HEK293 (cell line): ENCODE measurements around the gene ACTN4.

ENCODE experiments used
- BCL11A ChIP-seq: fragments of 450-650 bp; formaldehyde crosslinking; IDR thresholded peaks from 2 replicates; pipeline ENCODE4 v1.5.1; 2016; ENCODE audit warnings: low read depth, missing biosample characterization, missing genetic modification characterization
- WT1 ChIP-seq: fragments of 450-650 bp; formaldehyde crosslinking; IDR thresholded peaks from 2 replicates; pipeline ENCODE4 v1.5.1; 2016; ENCODE audit warnings: missing biosample characterization, missing genetic modification characterization
- ZNF10 ChIP-seq: fragments of 450-650 bp; formaldehyde crosslinking; IDR thresholded peaks from 2 replicates; pipeline ENCODE4 v1.5.1; 2017; ENCODE audit warnings: missing biosample characterization, missing genetic modification characterization
- ZNF112 ChIP-seq: fragments of 450-650 bp; formaldehyde crosslinking; IDR thresholded peaks from 2 replicates; pipeline ENCODE4 v1.5.0; 2017; ENCODE audit warnings: missing biosample characterization, missing genetic modification characterization
- ZNF202 ChIP-seq: fragments of 450-650 bp; formaldehyde crosslinking; IDR thresholded peaks from 2 replicates; pipeline ENCODE4 v1.5.1; 2016; ENCODE audit warnings: missing biosample characterization, missing genetic modification characterization, borderline replicate concordance
- ZNF23 ChIP-seq: fragments of 450-650 bp; formaldehyde crosslinking; IDR thresholded peaks from 2 replicates; pipeline ENCODE4 v1.5.1; 2016; ENCODE audit warnings: missing biosample characterization, missing genetic modification characterization, borderline replicate concordance
- ZNF239 ChIP-seq: fragments of 450-650 bp; formaldehyde crosslinking; IDR thresholded peaks from 2 replicates; pipeline ENCODE4 v1.5.1; 2016; ENCODE audit warnings: missing biosample characterization, missing genetic modification characterization
- ZNF335 ChIP-seq: fragments of 450-650 bp; formaldehyde crosslinking; conservative IDR thresholded peaks from 2 replicates; pipeline ENCODE4 v1.5.1; 2016; ENCODE audit warnings: missing biosample characterization, missing genetic modification characterization
- ZNF341 ChIP-seq: fragments of 450-650 bp; formaldehyde crosslinking; IDR thresholded peaks from 2 replicates; pipeline ENCODE4; 2016; ENCODE audit warnings: low read depth, missing biosample characterization, missing genetic modification characterization
- ZNF560 ChIP-seq: fragments of 450-650 bp; formaldehyde crosslinking; IDR thresholded peaks from 2 replicates; pipeline ENCODE4 v1.5.1; 2017; ENCODE audit warnings: missing biosample characterization, missing genetic modification characterization, borderline replicate concordance
- ZNF626 ChIP-seq: fragments of 450-650 bp; sonication (Bioruptor Pico); formaldehyde crosslinking; IDR thresholded peaks from 2 replicates; pipeline ENCODE4 v1.5.1; 2018; ENCODE audit warnings: missing biosample characterization, missing genetic modification characterization, inconsistent platforms
- ZNF629 ChIP-seq: fragments of 450-650 bp; formaldehyde crosslinking; IDR thresholded peaks from 2 replicates; pipeline ENCODE4 v1.5.1; 2017; ENCODE audit warnings: missing biosample characterization, missing genetic modification characterization
- ZNF660 ChIP-seq: fragments of 450-650 bp; IDR thresholded peaks from 2 replicates; pipeline ENCODE4 v1.5.1; 2018; ENCODE audit warnings: missing biosample characterization, mild to moderate bottlenecking, missing genetic modification characterization
- ZSCAN23 ChIP-seq: fragments of 450-650 bp; formaldehyde crosslinking; IDR thresholded peaks from 2 replicates; pipeline ENCODE4 v1.5.1; 2016; ENCODE audit warnings: missing biosample characterization, missing genetic modification characterization
- ZSCAN30 ChIP-seq: fragments of 450-650 bp; IDR thresholded peaks from 2 replicates; pipeline ENCODE4 v1.5.1; 2018; ENCODE audit warnings: missing biosample characterization, mild to moderate bottlenecking, missing genetic modification characterization, moderate library complexity
- TF ChIP-seq, protein P1 (sequence below): fragments of 450-650 bp; formaldehyde crosslinking; IDR thresholded peaks from 2 replicates; pipeline ENCODE4 v1.5.1; 2016; ENCODE audit warnings: missing biosample characterization, missing genetic modification characterization
- TF ChIP-seq, protein P2 (sequence below): fragments of 450-650 bp; formaldehyde crosslinking; optimal IDR thresholded peaks from 2 replicates; pipeline ENCODE3; 2016; ENCODE audit warnings: missing biosample characterization, mild to moderate bottlenecking, missing genetic modification characterization
- TF ChIP-seq, protein P3 (sequence below): fragments of 450-650 bp; formaldehyde crosslinking; IDR thresholded peaks from 2 replicates; pipeline ENCODE4 v1.5.1; 2016; ENCODE audit warnings: missing biosample characterization, missing genetic modification characterization
- TF ChIP-seq, protein P4 (sequence below): fragments of 450-650 bp; formaldehyde crosslinking; IDR thresholded peaks from 2 replicates; pipeline ENCODE4 v1.5.1; 2016; ENCODE audit warnings: missing biosample characterization, missing genetic modification characterization
- TF ChIP-seq, protein P5 (sequence below): fragments of 450-650 bp; formaldehyde crosslinking; IDR thresholded peaks from 2 replicates; pipeline ENCODE4 v1.5.1; 2016; ENCODE audit warnings: missing biosample characterization, missing genetic modification characterization

ACTN4 gene

DNA sequence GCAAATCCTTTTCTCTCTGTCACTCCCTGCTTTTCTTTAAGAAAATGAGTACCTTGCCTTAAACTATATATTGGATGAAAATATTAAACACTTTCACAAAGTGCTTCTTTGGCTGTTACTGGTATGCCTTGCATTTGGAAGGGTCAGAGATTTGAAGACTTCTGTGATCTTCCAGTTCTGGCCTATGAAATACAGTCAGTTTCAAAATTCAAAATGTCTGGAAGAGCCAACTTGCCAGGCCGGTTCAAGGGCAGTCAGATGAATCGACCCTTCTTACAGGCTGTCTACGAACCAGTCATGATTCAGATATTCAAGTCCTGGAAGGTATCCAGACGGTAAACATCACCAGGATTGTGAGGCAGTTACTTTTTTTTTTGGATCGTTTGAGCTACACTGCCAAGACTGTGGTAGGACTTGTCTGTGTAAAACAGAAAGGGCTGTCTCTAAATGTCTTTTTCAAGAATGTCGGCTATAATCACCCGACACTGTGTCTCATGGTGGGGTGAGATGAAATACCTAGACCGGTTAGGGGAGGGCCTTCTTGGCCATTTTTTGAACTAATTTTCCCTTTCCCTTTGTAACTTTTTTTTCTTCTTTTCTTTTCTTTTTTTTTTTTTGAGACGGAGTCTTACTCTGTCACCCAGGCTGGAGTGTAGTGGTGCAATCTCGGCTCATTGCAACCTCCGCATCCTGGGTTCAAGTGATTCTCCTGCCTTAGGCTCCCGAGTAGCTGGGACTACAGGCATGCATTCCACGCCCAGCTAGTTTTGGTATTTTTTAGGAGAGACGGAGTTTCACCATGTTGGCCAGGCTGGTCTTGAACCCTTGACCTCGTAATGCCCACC lies 11.2 kb downstream of the ACTN4 start (continued):
- TF ChIP-seq, protein P1, sequence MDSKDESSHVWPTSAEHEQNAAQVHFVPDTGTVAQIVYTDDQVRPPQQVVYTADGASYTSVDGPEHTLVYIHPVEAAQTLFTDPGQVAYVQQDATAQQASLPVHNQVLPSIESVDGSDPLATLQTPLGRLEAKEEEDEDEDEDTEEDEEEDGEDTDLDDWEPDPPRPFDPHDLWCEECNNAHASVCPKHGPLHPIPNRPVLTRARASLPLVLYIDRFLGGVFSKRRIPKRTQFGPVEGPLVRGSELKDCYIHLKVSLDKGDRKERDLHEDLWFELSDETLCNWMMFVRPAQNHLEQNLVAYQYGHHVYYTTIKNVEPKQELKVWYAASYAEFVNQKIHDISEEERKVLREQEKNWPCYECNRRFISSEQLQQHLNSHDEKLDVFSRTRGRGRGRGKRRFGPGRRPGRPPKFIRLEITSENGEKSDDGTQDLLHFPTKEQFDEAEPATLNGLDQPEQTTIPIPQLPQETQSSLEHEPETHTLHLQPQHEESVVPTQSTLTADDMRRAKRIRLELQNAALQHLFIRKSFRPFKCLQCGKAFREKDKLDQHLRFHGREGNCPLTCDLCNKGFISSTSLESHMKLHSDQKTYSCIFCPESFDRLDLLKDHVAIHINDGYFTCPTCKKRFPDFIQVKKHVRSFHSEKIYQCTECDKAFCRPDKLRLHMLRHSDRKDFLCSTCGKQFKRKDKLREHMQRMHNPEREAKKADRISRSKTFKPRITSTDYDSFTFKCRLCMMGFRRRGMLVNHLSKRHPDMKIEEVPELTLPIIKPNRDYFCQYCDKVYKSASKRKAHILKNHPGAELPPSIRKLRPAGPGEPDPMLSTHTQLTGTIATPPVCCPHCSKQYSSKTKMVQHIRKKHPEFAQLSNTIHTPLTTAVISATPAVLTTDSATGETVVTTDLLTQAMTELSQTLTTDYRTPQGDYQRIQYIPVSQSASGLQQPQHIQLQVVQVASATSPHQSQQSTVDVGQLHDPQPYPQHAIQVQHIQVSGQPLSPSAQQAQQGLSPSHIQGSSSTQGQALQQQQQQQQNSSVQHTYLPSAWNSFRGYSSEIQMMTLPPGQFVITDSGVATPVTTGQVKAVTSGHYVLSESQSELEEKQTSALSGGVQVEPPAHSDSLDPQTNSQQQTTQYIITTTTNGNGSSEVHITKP (tag by site-specific recombination), result peak; percentile 86
- TF ChIP-seq ZNF112 (tag by site-specific recombination) (no peak), ZNF239 (tag by site-specific recombination) (0 out of 2 replicates have a peak, but pooled peaks have one; percentile 4), ZNF560 (tag by site-specific recombination) (no peak), BCL11A (no peak), ZNF629 (tag by site-specific recombination) (peak; percentile 49; the same call in 1 of the 2 replicates), ZNF10 (no peak), ZNF626 (tag by site-specific recombination) (no peak), ZNF23 (no peak), WT1 (no peak), ZNF341 (tag by site-specific recombination) (peak; percentile 83), ZNF660 (peak; percentile 72), ZNF335 (tag by site-specific recombination) (no peak), ZSCAN30 (tag by site-specific recombination) (0 out of 2 replicates have a peak, but pooled peaks have one; percentile 14), ZNF202 (tag by site-specific recombination) (no peak), ZSCAN23 (tag by site-specific recombination) (no peak)
- TF ChIP-seq, protein P2, sequence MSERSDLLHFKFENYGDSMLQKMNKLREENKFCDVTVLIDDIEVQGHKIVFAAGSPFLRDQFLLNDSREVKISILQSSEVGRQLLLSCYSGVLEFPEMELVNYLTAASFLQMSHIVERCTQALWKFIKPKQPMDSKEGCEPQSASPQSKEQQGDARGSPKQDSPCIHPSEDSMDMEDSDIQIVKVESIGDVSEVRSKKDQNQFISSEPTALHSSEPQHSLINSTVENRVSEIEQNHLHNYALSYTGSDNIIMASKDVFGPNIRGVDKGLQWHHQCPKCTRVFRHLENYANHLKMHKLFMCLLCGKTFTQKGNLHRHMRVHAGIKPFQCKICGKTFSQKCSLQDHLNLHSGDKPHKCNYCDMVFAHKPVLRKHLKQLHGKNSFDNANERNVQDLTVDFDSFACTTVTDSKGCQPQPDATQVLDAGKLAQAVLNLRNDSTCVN, result no peak
- TF ChIP-seq, protein P3, sequence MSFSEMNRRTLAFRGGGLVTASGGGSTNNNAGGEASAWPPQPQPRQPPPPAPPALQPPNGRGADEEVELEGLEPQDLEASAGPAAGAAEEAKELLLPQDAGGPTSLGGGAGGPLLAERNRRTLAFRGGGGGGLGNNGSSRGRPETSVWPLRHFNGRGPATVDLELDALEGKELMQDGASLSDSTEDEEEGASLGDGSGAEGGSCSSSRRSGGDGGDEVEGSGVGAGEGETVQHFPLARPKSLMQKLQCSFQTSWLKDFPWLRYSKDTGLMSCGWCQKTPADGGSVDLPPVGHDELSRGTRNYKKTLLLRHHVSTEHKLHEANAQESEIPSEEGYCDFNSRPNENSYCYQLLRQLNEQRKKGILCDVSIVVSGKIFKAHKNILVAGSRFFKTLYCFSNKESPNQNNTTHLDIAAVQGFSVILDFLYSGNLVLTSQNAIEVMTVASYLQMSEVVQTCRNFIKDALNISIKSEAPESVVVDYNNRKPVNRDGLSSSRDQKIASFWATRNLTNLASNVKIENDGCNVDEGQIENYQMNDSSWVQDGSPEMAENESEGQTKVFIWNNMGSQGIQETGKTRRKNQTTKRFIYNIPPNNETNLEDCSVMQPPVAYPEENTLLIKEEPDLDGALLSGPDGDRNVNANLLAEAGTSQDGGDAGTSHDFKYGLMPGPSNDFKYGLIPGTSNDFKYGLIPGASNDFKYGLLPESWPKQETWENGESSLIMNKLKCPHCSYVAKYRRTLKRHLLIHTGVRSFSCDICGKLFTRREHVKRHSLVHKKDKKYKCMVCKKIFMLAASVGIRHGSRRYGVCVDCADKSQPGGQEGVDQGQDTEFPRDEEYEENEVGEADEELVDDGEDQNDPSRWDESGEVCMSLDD, result no peak
- TF ChIP-seq, protein P4, sequence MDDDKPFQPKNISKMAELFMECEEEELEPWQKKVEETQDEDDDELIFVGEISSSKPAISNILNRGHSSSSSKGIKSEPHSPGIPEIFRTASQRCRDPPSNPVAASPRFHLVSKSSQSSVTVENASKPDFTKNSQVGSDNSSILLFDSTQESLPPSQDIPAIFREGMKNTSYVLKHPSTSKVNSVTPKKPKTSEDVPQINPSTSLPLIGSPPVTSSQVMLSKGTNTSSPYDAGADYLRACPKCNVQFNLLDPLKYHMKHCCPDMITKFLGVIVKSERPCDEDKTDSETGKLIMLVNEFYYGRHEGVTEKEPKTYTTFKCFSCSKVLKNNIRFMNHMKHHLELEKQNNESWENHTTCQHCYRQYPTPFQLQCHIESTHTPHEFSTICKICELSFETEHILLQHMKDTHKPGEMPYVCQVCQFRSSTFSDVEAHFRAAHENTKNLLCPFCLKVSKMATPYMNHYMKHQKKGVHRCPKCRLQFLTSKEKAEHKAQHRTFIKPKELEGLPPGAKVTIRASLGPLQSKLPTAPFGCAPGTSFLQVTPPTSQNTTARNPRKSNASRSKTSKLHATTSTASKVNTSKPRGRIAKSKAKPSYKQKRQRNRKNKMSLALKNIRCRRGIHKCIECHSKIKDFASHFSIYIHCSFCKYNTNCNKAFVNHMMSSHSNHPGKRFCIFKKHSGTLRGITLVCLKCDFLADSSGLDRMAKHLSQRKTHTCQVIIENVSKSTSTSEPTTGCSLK (tag by site-specific recombination), result no peak
- TF ChIP-seq, protein P5, sequence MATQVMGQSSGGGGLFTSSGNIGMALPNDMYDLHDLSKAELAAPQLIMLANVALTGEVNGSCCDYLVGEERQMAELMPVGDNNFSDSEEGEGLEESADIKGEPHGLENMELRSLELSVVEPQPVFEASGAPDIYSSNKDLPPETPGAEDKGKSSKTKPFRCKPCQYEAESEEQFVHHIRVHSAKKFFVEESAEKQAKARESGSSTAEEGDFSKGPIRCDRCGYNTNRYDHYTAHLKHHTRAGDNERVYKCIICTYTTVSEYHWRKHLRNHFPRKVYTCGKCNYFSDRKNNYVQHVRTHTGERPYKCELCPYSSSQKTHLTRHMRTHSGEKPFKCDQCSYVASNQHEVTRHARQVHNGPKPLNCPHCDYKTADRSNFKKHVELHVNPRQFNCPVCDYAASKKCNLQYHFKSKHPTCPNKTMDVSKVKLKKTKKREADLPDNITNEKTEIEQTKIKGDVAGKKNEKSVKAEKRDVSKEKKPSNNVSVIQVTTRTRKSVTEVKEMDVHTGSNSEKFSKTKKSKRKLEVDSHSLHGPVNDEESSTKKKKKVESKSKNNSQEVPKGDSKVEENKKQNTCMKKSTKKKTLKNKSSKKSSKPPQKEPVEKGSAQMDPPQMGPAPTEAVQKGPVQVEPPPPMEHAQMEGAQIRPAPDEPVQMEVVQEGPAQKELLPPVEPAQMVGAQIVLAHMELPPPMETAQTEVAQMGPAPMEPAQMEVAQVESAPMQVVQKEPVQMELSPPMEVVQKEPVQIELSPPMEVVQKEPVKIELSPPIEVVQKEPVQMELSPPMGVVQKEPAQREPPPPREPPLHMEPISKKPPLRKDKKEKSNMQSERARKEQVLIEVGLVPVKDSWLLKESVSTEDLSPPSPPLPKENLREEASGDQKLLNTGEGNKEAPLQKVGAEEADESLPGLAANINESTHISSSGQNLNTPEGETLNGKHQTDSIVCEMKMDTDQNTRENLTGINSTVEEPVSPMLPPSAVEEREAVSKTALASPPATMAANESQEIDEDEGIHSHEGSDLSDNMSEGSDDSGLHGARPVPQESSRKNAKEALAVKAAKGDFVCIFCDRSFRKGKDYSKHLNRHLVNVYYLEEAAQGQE (tag by site-specific recombination), result no peak
